Activated naive CD4-positive, alpha-beta T cell treated with anti-CD3 and anti-CD28 coated beads for 36 hours (primary cell): Measurements from ENCODE around the gene SH3BP5. TPM values are rescaled to one million over a fixed set of nuclear protein-coding genes. Genes with fewer than 3 reads are reported as not detected.
"Not testable (repeated sequence)": the region's sequence is repeated elsewhere in the genome, so short reads cannot be mapped to it uniquely, and the experiment has no call there.

Experiments used
- CTCF ChIA-PET: fragments of 350-600 bp; sonication (Branson Sonifier 250); formaldehyde crosslinking; loops from one replicate; lab custom pipeline; 2021; ENCODE audit warnings: antibody characterized with exemption; lab: Charles Lee
- DNase-seq: peaks from one replicate; pipeline ENCODE4 v3.0.0-alpha.2; 2020
- H3K27ac Mint-ChIP-seq: one replicate; pipeline ENCODE4 v1.8.0; 2021; ENCODE audit warnings: mild to moderate bottlenecking, mixed read lengths
- H3K27me3 Mint-ChIP-seq: one replicate; pipeline ENCODE4 v1.8.0; 2021; ENCODE audit warnings: low read depth, mixed read lengths
- H3K36me3 Mint-ChIP-seq: one replicate; pipeline ENCODE4 v1.8.0; 2021; ENCODE audit warnings: low read depth, mixed read lengths
- H3K4me1 Mint-ChIP-seq: one replicate; pipeline ENCODE4 v1.8.0; 2021; ENCODE audit warnings: low read depth, mixed read lengths
- H3K4me3 Mint-ChIP-seq: one replicate; pipeline ENCODE4 v1.8.0; 2021; ENCODE audit warnings: mild to moderate bottlenecking, moderate library complexity, mixed read lengths
- H3K9me3 Mint-ChIP-seq: one replicate; pipeline ENCODE4 v1.8.0; 2021; ENCODE audit warnings: mixed read lengths
- intact Hi-C: fragments of 100-400 bp; cut with micrococcal nuclease; formaldehyde crosslinking; loops from one replicate; pipeline ENCODE4 v1.15.1; 2023
- total RNA-seq, 2 experiments: library from RNA; stranded (reverse); gene quantifications; one replicate each; pipeline ENCODE4 v1.2.3, GENCODE V29; 2021

The SH3BP5 gene, protein sequence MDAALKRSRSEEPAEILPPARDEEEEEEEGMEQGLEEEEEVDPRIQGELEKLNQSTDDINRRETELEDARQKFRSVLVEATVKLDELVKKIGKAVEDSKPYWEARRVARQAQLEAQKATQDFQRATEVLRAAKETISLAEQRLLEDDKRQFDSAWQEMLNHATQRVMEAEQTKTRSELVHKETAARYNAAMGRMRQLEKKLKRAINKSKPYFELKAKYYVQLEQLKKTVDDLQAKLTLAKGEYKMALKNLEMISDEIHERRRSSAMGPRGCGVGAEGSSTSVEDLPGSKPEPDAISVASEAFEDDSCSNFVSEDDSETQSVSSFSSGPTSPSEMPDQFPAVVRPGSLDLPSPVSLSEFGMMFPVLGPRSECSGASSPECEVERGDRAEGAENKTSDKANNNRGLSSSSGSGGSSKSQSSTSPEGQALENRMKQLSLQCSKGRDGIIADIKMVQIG
- total RNA-seq = 1 to 10 TPM; 7.9 to 9.0 TPM

DNA sequence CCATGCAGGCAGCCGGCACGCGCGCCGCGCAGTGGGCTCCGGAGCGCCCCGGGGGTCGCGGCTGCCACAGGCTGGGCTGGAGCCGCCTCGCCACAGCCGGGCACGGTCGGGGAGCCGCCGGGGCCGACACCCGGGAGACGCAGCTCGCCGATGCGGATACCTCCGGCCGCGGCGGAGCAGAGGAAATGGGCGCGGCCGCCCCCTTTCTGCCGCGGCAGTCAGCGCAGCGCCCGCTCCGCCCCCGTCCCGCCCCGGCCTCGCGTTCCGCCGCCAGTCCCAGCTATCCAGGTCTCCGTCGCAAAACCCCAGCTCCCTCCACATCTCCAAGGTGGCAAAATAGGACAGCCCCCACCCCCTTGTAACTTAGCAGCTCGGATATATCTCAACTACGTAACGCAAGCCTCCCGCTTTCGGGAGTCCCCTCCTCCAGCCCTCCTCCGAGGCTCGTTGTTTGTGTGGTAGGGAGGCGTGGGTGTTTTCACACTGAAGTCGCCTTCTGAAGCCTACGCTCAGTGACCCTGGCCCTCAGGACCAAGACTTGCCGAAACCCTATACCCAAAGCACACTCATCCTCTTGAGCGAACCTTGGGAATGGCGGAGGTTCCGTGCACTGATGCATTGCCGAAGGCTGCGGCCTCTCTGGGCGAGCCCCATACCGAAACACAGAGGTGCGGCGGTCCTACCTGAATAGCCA lies at the start of gene SH3BP5:
SH3BP5 (minus strand) TSS at position 182 of the 694 bp plus-strand sequence; CDS start at position 4, 178 bp downstream.
- CTCF ChIA-PET = interaction anchor here (0.6 to 9.4 kb wide), 27 partner anchors 9 to 129 kb away, joined by 3 to 132 read pairs (median 4); partner anchors contain the start of gene CAPN7
- peak; percentile 74 for DNase-seq
- Mint-ChIP-seq H3K4me1 (peaks cover 50% of the 10 kb centered on the region), H3K27ac (peak within 1 kb of the TSS; percentile 57), H3K9me3 (no peaks in the 10 kb centered on the region), H3K27me3 (peaks cover 2% of the 10 kb centered on the region), H3K36me3 (peaks cover 1% of the 10 kb centered on the region), H3K4me3 (peak within 1 kb of the TSS; percentile 89)
- intact Hi-C loops = loop anchor here (1.0 kb wide), 5 partner anchors 22 to 126 kb away; partner anchors contain the start of gene CAPN7

DNA sequence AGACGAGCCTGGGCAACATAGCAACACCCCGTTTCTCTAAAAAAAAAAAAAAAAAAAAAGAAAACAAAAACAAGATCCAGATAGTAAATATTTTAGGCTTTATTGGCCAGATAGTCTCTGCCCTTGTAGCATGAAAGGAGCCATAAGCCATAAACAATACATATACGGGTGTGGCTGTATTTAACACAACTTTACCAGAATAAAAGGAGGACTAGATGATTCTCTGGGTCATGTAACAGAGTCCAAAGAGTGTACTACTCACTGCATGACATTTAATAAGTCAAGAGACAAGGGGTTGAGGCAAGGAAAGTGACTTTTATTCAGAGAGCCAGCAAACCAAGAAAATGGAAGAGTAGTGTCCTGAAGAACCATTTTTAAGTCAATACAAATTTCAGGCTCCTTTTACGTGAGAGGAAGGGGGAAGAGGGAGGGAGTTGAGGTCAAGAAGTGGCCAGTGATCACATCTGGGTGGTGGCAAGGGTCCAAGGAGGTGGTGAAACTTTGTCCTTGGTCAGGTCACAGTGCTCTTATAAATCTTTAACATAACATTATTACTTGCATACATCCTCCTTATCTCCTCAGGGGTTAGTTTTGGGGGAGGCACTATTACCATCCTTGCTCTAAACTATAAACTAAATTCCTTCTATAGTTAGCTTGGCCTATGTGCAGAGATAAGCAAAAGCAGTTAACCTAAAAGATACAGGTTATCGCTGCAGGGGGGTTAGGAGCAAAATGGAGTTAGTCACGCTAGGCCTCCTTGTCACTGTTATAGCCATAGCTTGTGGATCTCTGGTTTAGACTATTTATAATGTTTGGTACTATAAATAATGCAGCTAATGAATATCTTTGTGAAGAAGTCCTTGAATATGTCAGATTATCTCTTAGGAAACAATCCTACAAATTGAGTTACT lies 48.8 kb upstream of the SH3BP5 start:
- H3K27ac Mint-ChIP-seq = no peak overlapping the region
- H3K27me3 Mint-ChIP-seq = no peaks in the 10 kb centered on the region
- H3K36me3 Mint-ChIP-seq = no peaks in the 10 kb centered on the region
- H3K9me3 Mint-ChIP-seq = peaks cover 6% of the 10 kb centered on the region
- intact Hi-C loops = no loop called here
- no peak for DNase-seq
- CTCF ChIA-PET = interaction anchor here (0.6 to 7.5 kb wide), 10 partner anchors 24 to 231 kb away, joined by 3 to 169 read pairs (median 3); no protein-coding TSS in a partner anchor
- no peak overlapping the region for H3K4me3 Mint-ChIP-seq
- peaks cover 5% of the 10 kb centered on the region for H3K4me1 Mint-ChIP-seq

DNA sequence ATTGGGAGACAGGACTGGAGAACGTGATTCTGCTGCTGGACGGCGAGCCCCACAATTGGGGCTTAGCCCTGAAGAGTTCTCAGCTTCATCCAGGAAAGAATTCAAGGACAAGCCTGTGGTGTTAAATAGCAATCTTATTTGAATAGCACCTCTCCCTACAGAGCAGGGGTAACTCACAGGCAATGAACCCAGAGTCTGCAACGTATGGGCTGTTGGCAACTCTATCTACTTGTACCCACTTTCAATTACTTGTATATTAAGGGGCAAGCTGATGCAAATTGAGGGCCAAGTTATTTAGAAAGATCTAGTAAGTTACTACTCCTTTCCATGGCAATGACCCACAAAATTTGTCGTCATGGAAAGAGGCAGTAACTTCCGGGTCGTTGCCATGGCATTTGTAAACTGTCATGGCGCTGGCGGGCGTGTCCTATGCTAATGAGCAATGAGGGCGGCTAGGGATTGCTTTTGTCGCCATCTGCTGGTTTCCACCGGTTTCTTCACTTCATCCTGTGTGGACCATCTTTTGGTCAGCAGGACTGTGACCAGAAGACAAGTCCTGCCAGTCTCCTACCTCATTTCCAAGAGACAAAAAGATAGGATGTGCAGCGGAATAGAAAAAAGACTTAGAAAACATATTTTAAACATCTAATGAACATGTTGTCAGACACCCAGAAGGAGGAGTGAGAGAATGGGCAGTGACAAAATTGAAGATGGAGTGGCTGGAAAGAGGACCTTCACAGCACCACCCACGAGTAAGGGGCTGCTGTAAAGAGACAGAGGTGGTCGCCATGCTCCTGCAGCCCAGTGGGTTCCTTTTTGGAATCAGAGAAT lies 45.8 kb upstream of the SH3BP5 start:
- Mint-ChIP-seq H3K27me3 (no peaks in the 10 kb centered on the region), H3K4me3 (no peak overlapping the region), H3K9me3 (no peaks in the 10 kb centered on the region), H3K27ac (peak overlapping the region; percentile 24), H3K36me3 (no peaks in the 10 kb centered on the region), H3K4me1 (peaks cover 5% of the 10 kb centered on the region)
- CTCF ChIA-PET = interaction anchor here (0.5 to 7.5 kb wide), 13 partner anchors 9 to 270 kb away, joined by 3 to 169 read pairs (median 4); partner anchors contain the start of gene SH3BP5
- intact Hi-C loops = loop anchor here (1.0 to 2.0 kb wide), 12 partner anchors 17 to 430 kb away; partner anchors contain the start of genes CAPN7 and SH3BP5
- DNase-seq = peak; percentile 97

DNA sequence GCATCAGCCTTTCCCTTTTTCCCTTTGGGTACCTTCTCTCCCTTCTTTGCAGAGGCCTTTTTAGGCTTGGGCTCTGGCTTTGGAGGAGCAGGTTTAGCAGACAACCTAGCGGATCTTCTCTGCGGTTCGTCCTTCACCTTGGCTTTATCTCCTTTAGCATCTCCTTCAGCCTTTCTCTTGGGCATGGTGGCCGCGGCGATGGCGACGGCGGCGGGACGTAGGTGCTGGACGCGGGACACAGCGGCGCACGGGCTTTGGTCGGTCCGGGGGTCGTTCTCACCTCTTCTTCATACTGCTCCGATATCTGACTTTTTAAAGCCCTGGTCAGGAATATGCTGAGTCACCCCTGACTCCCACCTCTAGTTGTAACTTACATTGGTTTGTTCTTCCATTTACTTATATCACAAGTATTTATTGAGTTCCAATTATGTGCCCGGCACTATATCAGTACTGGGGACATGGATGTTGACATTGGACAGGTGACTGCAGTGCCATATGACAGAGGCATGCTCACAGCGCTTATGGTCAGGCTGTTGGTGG lies 43.1 kb upstream of the SH3BP5 start:
- H3K4me3 Mint-ChIP-seq = no peak overlapping the region
- CTCF ChIA-PET = interaction anchor here (7.5 kb wide), 1 partner anchor 107 kb away, joined by 169 read pairs; no protein-coding TSS in a partner anchor
- no peaks in the 10 kb centered on the region for H3K36me3 Mint-ChIP-seq
- H3K4me1 Mint-ChIP-seq = peaks cover 5% of the 10 kb centered on the region
- no peaks in the 10 kb centered on the region for H3K27me3 Mint-ChIP-seq
- intact Hi-C loops = no loop called here
- H3K9me3 Mint-ChIP-seq = no peaks in the 10 kb centered on the region
- no peak for DNase-seq
- H3K27ac Mint-ChIP-seq = no peak overlapping the region

DNA sequence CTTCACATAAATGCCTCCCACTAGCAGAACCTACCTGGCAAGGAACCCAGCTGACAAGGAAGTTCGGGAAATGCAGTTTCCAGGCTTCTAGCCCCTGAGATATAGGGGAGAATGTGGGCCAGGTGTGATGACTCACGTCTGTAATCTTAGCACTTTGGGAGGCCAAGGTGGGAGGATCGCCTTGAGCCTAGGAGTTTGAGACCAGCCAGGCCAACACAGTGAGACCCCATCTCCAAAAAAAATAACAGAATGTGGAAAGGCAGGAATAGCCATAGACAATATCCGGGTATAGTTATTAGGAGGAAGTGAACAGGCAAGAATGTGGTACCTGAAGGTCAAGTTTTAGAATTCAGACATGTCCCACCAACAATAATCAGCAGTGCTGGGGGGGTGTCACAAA lies 40.5 kb upstream of the SH3BP5 start:
- Mint-ChIP-seq H3K4me1 (peaks cover 3% of the 10 kb centered on the region), H3K27ac (no peak overlapping the region), H3K36me3 (no peaks in the 10 kb centered on the region), H3K27me3 (no peaks in the 10 kb centered on the region), H3K9me3 (no peaks in the 10 kb centered on the region), H3K4me3 (no peak overlapping the region)
- CTCF ChIA-PET = interaction anchor here (1.4 kb wide), 1 partner anchor 105 kb away, joined by 10 read pairs; no protein-coding TSS in a partner anchor
- DNase-seq = no peak
- intact Hi-C loops = no loop called here

DNA sequence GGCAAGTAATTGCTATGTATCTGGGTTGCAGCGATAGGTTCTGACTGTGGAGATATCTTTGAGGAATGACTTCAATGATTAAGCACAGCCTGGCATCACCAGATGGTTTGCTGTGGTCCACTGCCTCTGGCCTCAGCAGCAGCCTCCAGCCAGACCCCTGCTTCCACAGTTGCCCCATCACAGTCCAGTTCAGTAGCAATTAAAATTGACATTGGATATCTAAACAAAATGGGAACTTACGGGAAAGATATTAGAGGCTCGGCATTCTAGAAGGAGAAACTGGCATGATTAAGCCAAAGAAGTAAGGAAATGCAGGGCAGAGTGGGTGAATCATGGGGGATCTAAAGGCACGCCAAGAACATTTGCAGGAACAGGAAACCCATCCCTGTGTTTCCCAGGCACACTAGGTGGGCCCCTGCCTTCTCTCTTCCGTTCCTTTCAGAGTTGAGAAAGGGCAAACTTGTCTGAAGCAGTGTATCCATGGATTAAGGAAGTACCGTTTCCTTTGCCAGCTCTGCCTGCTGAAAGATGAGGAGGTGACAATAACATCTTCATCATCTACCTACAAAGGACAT lies 36.3 kb upstream of the SH3BP5 start:
- CTCF ChIA-PET = interaction anchor here (1.5 to 2.0 kb wide), 3 partner anchors 28 to 101 kb away, joined by 3 to 8 read pairs (median 4); no protein-coding TSS in a partner anchor
- Mint-ChIP-seq H3K27ac (no peak overlapping the region), H3K9me3 (no peaks in the 10 kb centered on the region), H3K4me3 (no peak overlapping the region), H3K27me3 (peaks cover 2% of the 10 kb centered on the region), H3K4me1 (peaks cover 8% of the 10 kb centered on the region), H3K36me3 (no peaks in the 10 kb centered on the region)
- no peak for DNase-seq
- intact Hi-C loops = no loop called here

DNA sequence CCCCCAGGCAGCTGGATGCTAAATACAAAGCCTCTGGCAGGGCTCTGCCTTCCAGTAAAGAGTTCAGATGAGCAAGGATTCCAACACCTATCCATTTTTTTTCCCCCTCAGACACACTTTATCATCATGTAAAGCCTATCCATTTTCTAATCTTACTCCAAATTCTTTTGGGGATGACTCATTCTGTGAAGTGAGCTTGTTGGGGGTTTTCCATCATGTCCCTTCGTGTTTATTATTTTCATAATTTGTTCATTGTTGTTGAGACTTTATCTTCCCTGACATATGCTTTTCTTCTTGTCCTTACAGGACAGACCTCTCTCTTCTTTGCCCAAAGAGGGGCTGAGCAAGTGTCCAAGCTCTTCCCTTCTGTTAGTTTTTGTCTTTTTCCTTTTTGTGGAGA lies 34.7 kb upstream of the SH3BP5 start:
- Mint-ChIP-seq H3K27ac (no peak overlapping the region), H3K4me3 (no peak overlapping the region), H3K9me3 (no peaks in the 10 kb centered on the region), H3K4me1 (peaks cover 17% of the 10 kb centered on the region), H3K27me3 (peaks cover 2% of the 10 kb centered on the region), H3K36me3 (no peaks in the 10 kb centered on the region)
- CTCF ChIA-PET = interaction anchor here (0.6 to 2.4 kb wide), 10 partner anchors 9 to 99 kb away, joined by 3 to 13 read pairs (median 5); partner anchors contain the start of gene SH3BP5
- intact Hi-C loops = no loop called here
- DNase-seq = no peak

DNA sequence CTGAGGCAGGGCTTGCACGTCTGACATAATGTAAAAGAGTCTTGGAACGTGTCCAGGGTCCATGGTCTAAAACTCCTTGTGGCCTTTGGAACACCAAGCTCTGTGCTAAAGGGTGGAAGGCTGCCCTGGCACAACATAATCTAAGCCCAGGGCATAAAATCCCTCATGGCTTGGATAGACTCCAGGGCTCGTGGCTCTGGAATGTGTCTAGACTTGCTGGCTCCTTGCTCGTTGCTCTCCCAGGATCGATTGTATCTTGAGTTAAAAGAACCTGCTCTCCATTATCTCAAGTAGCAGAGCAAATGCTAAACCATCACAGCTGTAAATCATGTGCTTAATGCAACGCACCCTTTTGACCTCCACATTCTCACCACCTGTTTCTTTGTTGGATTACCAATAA lies 31.7 kb upstream of the SH3BP5 start:
- H3K9me3 Mint-ChIP-seq, H3K27me3 Mint-ChIP-seq, DNase-seq, H3K27ac Mint-ChIP-seq, H3K4me3 Mint-ChIP-seq, H3K36me3 Mint-ChIP-seq: not testable (repeated sequence)
- peaks cover 40% of the 10 kb centered on the region for H3K4me1 Mint-ChIP-seq
- intact Hi-C loops = loop anchor here (5.0 kb wide), 2 partner anchors 273 to 417 kb away; partner anchors contain the start of gene NR2C2
- CTCF ChIA-PET = interaction anchor here (1.2 to 1.3 kb wide), 3 partner anchors 71 to 98 kb away, joined by 3 to 6 read pairs (median 3); no protein-coding TSS in a partner anchor

DNA sequence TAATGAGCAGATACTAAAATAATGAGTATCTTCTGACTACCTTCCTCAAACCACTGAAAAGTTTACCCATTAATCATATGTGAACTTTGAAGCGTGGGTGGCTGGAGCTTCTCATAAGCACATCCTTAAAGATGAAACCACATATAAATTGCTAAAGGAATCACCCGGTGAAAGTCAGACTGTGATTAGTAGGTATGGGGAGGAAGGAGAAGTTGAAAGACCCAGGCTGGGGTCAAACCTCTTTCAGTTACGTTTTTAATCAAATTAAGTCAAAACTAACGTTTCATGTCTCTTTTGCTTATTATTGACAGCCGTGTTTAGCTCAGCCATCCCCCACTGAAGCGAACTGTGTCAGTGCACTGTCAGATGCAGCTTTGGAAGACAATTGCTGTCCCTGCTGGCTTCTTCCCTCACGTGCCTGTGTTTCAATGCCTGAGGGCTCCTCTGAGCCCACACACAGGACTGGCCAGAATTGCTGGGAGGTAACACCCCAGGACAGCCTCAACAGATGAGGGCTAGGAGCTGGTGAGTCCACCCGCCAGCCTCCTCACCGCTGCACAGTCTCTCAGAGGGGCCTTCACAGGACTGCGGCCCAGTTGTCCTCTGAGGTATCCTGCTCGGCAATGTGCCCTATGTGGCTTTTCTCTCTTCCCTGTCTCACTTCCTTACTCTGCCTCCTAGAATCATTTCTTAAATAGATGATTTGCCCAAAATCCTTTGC lies 29.3 kb upstream of the SH3BP5 start:
- Mint-ChIP-seq H3K27me3 (peaks cover 2% of the 10 kb centered on the region), H3K36me3 (no peaks in the 10 kb centered on the region), H3K4me3 (no peak overlapping the region)

More for the DNA sequence above, 29.3 kb upstream of the SH3BP5 start:
- intact Hi-C loops = loop anchor here (1.0 to 5.0 kb wide), 8 partner anchors 17 to 1149 kb away; partner anchors contain the start of genes NR2C2 and SH3BP5
- CTCF ChIA-PET = interaction anchor here (0.6 to 2.2 kb wide), 21 partner anchors 16 to 195 kb away, joined by 3 to 15 read pairs (median 4); partner anchors contain the start of gene SH3BP5
- Mint-ChIP-seq H3K27ac (peak overlapping the region; percentile 83), H3K9me3 (no peaks in the 10 kb centered on the region), H3K4me1 (peaks cover 42% of the 10 kb centered on the region)
- peak; percentile 86 for DNase-seq
